ENCODE data around the gene NR1H2.
A peak's percentile ranks its signal among the peaks of the same experiment; 100 is the strongest.
"Not testable (repeated sequence)": the region's sequence is repeated elsewhere in the genome, so short reads cannot be mapped to it uniquely, and the experiment has no call there.

Gene NR1H2

DNA sequence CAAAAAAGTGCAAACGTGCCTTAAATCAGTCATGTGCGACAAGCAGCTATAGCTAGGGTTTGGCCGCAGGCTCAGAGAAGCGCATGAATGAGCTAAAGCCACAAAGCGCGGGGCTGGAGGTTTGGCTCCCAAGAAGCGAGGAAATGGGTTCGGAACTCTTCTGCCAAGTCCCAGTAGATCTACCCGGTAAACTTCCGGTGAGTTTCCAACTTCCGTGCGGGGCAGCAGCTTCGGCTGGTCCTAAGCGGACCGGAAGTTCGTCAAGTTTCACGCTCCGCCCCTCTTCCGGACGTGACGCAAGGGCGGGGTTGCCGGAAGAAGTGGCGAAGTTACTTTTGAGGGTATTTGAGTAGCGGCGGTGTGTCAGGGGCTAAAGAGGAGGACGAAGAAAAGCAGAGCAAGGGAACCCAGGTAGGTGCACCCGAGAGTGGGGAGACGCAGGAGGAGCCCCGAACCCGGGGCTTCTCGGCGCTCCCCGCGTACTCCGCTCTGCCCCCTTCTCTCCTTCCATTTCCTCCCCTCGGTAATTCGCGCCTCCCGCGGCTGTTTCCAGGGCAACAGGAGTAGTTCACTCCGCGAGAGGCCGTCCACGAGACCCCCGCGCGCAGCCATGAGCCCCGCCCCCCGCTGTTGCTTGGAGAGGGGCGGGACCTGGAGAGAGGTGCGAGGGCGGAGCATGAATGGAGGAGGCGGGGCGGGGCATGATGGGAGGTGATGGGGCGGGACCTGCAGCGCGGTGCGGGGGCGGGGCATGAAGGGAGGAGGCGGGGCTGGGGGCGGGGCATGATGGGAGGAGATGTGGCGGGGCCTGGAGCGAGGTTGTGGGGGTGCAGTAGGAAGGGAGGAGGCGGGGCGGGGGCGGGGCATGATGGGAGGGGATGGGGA lies at the start of gene NR1H2:
NR1H2 (plus strand) TSS at position 292 of the 885 bp plus-strand sequence. CDS start 1,149 bp downstream, outside the sequence.
- DNase-seq, result peak; percentile 99

DNA sequence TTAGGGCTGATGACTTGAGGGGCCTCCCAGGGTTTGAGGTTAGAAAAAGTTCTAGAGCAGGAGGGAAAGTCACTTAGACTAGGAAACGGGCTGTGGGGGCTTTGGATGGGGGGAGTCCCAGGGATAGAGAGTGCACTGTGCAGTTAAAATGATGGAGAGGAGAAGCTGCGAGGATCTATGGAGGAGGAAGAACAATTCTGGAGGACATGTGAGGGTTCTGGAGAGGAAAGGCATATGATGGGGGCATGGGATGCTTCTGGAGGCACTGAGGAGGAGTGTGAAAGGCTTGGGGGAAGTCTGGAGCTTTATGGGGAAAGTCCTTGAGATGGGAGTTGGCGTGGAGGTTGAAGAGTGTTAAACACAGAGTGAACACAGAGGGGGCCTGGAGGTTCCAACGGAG lies 49.2 kb upstream of the NR1H2 start:
- peak; percentile 5 for DNase-seq

DNA sequence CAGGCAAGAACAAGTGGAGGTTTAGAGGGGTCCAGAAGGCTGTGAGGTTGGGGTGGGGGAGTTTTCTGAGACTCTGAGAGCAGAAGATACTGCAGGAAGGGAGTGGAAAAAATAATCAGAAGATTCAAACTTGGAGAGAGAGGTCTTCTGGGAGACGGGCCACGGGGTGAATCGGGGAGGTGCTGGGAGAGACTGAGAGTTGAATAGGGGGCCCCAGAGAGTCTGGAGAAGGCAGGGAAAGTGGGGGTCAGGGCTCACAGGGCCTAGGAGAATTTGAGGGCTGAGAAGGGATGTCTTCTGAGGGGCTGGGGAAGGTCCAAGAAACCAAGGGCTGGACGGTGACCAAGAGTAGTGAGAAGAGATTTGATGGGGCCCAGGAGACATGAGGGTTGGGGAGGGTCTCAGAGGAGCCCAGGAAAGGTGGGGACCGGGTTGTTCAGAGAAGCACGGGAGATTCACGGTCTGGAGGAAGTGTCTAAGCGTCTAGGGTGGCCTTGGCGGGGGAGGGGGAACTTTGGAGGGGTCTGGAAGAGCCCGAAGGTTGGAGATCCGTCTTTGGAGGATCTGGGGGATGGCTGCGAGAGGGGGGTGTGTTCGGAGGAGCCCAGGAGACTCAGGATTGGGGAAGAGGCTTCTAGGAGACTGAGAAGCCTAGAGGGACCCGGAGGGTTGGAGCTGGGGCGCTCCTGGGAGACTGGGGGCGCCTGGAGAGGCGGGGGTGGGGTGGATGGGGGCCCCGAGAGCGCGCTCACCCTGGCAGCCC lies 48.6 kb upstream of the NR1H2 start:
- no peak for DNase-seq

DNA sequence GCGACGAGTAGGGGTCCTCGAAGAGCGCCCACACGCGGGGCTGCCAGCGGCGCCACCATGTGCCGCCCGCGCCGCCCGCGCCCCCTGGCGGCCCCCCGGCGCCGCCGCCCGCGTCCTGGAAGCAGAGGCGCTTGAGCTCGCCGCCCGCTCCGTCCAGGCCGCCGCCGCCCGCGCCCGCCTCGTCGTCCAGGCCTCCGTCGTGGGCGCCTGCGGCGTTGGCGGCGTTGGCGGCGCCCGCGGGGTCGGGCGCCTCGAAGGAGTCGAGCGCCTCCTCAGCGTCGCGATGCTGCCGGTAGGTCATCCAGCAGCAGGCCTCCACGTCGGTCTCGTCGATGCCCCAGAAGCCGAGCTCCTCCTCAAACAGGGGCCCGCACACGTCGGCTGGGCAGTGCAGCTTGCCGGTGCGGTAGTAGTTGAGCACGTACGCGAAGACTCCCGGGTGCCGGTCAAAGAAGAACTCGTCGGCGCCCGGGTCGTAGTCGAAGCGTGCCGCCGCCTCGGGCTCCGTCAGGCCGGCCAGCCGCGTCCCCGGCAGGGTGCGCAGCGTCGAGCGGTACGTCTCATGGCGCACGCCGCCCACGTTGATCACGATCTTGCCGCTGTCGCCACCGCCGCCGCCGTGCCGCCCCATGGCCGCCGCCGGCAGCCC lies 47.9 kb upstream of the NR1H2 start:
- peak; percentile 66 for DNase-seq

DNA sequence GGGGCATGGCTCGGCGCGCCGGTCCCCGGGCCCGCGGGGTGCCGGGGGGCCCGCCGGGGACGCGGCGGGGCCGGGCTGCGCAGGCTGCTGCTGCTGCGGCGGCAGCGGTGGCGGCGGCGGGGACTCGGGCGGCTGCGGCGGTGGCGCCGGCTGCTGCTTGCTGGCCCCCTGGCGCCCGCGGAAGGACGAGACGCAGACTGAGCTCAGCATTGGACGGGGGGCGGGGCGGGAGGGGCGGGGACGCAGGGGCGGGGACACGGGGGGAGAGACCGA lies 47.4 kb upstream of the NR1H2 start:
- DNase-seq, result no peak

GRCh38 chr19:50329146-50329925 lies 46.9 kb upstream of the NR1H2 start, which contains the start of gene KCNC3:
TSS of gene KCNC3 (minus strand) at chr19:50329377. CDS start at chr19:50329082, 295 bp downstream.
- DNase-seq, result peak; percentile 100

GRCh38 chr19:50329926-50330294 lies 46.3 kb upstream of the NR1H2 start:
- not testable (repeated sequence) for DNase-seq

DNA sequence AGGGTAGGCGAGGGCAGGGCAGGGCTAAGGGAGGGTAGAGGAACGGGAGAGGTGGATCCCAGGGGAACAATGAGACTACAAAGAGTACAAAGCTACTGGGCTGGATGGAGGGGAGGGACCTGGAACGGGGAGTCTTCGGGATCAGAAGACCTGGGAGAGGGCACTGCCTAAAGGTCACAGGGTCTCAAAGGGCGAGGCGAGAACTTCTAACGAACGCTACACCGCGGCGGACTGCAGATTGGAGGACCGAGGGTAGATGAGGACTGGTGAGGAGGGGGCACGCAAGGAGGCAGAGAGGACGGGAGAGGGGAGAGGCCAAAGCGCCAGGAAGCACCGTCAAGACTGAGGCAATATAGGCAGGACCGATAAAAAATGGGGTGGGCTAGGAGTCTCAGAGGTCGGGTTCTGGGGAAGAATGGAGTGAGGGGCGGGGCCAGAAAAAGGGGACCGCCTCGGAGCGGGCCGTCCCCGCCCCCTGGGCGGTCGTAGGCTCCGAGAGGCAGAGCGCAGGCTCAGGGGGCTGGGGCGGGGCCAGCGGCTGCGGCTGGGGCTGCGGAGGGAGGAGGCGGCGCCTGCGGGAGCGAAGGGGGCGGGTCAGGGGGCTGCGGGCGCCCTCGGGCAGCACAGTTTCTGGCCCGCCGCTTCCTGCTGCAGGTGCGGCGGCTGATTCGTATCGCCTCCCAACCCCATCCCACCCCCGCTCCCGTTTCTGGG lies 45.7 kb upstream of the NR1H2 start:
- peak; percentile 96 for DNase-seq

DNA sequence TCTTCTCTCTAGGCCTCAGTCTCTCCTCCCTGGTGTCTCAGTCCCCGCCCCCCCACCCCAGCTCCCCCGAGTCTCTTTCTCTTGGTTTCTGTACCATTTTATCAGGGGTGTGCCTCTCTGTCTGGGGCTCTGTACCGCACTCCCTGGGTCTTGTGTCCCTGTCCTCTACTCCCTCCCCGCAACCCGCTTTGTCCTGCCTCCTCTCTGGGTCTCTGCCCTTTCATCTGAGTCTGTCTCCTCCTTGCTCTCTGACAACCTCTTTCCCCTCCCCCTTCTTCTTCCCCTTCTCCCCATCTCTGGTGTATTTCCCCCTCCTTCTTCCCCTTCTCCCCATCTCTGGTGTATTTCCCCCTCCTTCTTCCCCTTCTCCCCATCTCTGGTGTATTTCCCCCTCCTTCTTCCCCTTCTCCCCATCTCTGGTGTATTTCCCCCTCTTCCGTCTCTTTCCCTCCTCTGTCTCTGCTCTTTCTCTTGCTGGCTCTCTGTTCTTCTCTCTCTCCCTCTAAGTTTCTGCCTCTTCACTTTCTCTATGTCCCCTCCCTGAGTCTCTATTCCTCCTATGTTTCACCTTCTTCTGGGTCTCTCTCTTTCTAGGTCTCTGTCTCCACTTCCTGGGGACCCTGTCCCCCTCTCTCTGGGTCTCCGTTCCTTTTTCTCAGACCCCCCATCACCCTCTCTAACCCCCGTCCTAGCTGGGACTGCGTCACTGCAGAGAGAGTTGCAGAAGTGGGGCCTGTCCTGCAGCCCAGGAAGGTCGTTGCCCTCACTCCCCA lies 44.9 kb upstream of the NR1H2 start:
- DNase-seq, result peak; percentile 23

GRCh38 chr19:50331994-50332243 lies 44.3 kb upstream of the NR1H2 start:
- no peak for DNase-seq

DNA sequence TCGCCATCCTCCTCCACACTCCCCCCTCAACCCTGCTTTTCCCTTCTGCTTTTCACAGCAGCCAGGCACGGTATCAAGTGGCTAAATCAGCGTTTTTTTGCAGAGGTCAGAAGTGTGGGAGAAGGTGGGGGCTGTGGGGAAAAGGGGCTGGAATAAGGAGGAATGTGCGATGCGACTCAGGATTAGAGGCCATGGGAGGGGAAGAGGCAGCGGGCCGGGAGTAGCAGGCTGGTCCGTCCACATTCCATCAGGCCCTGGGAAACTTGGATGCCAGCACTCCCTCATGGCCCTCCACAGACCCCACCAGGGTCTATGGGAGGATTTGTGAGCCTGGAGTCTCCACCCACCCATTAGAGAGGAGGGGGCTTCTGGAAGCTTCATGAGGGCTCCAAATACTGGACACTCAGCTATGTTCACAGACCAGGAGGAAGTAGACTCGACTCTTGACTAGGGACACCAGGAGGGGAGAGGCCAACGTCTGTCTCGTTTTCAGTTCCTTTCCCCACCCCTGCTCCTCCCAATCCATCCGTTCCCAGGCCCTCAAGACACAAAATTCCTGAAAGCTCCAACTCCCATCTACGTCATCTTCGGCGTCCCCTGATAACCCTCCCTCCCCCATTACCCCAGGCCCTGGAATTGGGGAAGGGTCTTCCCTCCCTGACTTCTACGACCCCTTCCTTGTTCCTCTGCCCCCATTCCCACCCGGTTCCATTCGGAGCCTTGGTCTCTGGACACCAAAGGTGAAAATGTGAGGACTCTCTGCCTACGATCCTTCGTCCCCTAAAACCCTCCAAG lies 43.8 kb upstream of the NR1H2 start:
- peak; percentile 82 for DNase-seq

GRCh38 chr19:50333235-50333736 lies 43.0 kb upstream of the NR1H2 start:
- DNase-seq, result peak; percentile 98

- peak; percentile 97 for DNase-seq
Measured at GRCh38 chr19:50333737-50334617, 42.3 kb upstream of the NR1H2 start.

DNA sequence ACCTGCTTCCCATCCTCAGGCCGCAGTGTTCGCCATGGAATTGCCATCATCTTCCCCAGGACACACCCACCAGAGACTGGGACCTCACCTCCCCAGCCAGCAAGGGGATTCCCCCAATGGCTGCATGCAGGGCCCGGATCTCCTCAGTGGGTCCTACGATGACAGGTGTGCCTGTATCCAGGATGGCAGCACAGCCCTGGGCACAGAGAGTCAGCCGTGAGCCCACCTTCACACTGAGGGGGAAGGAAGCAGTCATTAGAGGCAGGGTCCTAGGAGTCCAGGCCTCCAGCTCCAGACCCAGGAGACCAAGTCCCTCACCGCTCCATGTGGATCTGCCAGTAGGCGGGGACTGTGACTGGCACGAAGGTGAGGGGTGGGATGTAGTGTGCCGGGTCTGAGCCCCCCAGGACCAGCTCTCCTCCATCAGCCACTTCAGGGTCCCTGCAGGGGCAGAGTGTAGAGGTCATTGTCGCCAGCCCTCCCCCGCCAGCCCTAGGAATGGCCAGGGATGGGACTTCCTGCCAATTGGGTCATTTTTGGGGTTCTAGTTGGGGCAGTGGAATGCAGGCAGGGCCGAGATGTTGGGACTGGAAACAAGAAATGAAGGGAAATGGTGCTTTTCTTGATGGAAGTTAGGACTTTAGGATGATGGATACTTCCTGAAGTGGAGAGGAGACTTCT lies 41.4 kb upstream of the NR1H2 start:
- DNase-seq, result no peak

- not testable (repeated sequence) for DNase-seq
Measured at GRCh38 chr19:50337031-50337430, 39.2 kb upstream of the NR1H2 start.

- DNase-seq, result no peak
Measured at GRCh38 chr19:50340331-50340730, 35.9 kb upstream of the NR1H2 start.

DNA sequence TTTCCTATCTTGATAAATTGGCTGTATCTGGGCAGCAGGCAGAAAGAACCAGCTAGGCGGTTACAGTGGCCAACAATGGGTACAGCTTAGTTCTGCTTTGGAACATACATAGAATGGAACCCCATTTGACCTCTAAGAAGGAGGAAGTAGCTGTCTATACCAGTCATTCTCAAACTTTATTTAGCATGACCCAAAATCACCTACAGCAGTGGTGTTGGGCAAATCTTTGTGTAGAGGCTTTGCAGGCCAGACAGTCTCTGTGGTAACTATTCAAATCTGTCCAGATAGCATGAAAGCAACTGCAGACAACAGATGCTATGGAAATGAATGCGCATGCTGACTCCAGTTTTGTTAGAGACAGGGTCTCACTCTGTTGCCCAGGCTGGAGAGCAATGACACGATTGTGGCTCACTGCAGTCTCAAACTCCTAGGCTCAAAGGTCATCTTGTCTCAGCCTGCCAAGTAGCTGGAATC lies 35.1 kb upstream of the NR1H2 start:
- DNase-seq, result no peak

DNA sequence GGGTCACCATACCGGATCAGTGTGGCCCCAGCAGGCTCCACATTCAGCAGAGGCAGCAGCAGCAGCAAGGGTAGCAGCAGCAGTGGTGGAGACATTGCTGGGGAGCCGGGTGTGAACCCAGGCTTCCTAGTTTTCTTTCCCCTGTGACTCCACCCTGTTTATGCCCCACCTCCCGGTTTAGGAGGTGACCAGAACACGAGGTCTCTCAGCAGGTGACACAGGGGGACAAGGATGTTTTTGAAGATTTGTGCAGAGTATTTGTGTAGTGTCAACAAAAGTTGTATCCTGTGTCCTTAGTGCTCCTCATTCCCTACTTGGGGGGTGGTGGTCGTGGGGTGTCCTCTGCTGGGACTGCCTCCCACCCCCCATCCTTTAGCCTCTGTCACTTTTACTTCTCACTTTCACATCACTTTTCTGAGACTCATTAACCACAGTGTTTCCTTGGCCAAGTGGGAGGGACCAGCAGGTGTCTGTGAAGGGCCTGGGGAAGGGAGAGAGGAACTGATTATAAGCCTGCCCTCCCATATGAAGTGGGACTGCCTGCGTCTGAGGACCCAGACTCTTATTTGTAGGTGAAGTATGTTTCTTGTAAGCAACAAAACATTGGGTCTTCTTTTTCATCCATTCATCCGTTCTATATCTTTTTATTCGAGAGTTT lies 31.5 kb upstream of the NR1H2 start:
- DNase-seq, result no peak

All from eye (tissue), 1 donor.